ENCODE measurements around the gene FER.
"Not testable (repeated sequence)": the region's sequence is repeated elsewhere in the genome, so short reads cannot be mapped to it uniquely, and the experiment has no call there.

FER gene

GRCh38 chr5:108878756-108879155 lies 131.1 kb downstream of the FER start:
- H3K9me3 Mint-ChIP-seq = no peaks in the 10 kb centered on the region
- no peak overlapping the region for H3K4me3 Mint-ChIP-seq
- H3K27me3 Mint-ChIP-seq = no peaks in the 10 kb centered on the region
- peaks cover 7% of the 10 kb centered on the region for H3K36me3 Mint-ChIP-seq
- H3K4me1 Mint-ChIP-seq = no peaks in the 10 kb centered on the region
- H3K27ac Mint-ChIP-seq = no peak overlapping the region

- H3K4me1 Mint-ChIP-seq = no peaks in the 10 kb centered on the region
- no peaks in the 10 kb centered on the region for H3K27me3 Mint-ChIP-seq
- no peak overlapping the region for H3K27ac Mint-ChIP-seq
- H3K9me3 Mint-ChIP-seq = no peaks in the 10 kb centered on the region
- H3K4me3 Mint-ChIP-seq = no peak overlapping the region
- peaks cover 17% of the 10 kb centered on the region for H3K36me3 Mint-ChIP-seq
Measured at GRCh38 chr5:108881133-108881532, 133.4 kb downstream of the FER start.

GRCh38 chr5:108884736-108885135 lies 137.0 kb downstream of the FER start:
- no peak overlapping the region for H3K4me3 Mint-ChIP-seq
- no peaks in the 10 kb centered on the region for H3K9me3 Mint-ChIP-seq
- H3K27ac Mint-ChIP-seq = no peak overlapping the region
- H3K36me3 Mint-ChIP-seq = peaks cover 17% of the 10 kb centered on the region
- H3K27me3 Mint-ChIP-seq = no peaks in the 10 kb centered on the region
- no peaks in the 10 kb centered on the region for H3K4me1 Mint-ChIP-seq

- Mint-ChIP-seq H3K27me3 (no peaks in the 10 kb centered on the region), H3K36me3 (peaks cover 16% of the 10 kb centered on the region), H3K4me3 (no peak overlapping the region), H3K4me1 (peaks cover 3% of the 10 kb centered on the region), H3K9me3 (no peaks in the 10 kb centered on the region), H3K27ac (no peak overlapping the region)
Measured at GRCh38 chr5:108898257-108898656, 150.6 kb downstream of the FER start.

- Mint-ChIP-seq H3K27me3 (no peaks in the 10 kb centered on the region), H3K36me3 (peaks cover 12% of the 10 kb centered on the region), H3K4me1 (peaks cover 3% of the 10 kb centered on the region), H3K27ac (no peak overlapping the region), H3K4me3 (no peak overlapping the region), H3K9me3 (no peaks in the 10 kb centered on the region)
Measured at GRCh38 chr5:108898707-108899106, 151.0 kb downstream of the FER start.

- not testable (repeated sequence) for H3K4me1 Mint-ChIP-seq, H3K9me3 Mint-ChIP-seq, H3K4me3 Mint-ChIP-seq, H3K36me3 Mint-ChIP-seq, H3K27ac Mint-ChIP-seq, H3K27me3 Mint-ChIP-seq
Measured at GRCh38 chr5:108899244-108899643, 151.5 kb downstream of the FER start.

GRCh38 chr5:108900668-108901067 lies 153.0 kb downstream of the FER start:
- no peaks in the 10 kb centered on the region for H3K27me3 Mint-ChIP-seq
- H3K4me1 Mint-ChIP-seq = peaks cover 3% of the 10 kb centered on the region
- H3K36me3 Mint-ChIP-seq = peaks cover 7% of the 10 kb centered on the region
- no peak overlapping the region for H3K4me3 Mint-ChIP-seq
- no peak overlapping the region for H3K27ac Mint-ChIP-seq
- no peaks in the 10 kb centered on the region for H3K9me3 Mint-ChIP-seq

GRCh38 chr5:108905805-108906204 lies 158.1 kb downstream of the FER start:
- Mint-ChIP-seq H3K4me1 (no peaks in the 10 kb centered on the region), H3K27ac (no peak overlapping the region), H3K9me3 (no peaks in the 10 kb centered on the region), H3K36me3 (peaks cover 11% of the 10 kb centered on the region), H3K4me3 (no peak overlapping the region), H3K27me3 (no peaks in the 10 kb centered on the region)

GRCh38 chr5:108910627-108911026 lies 162.9 kb downstream of the FER start:
- Mint-ChIP-seq H3K4me1 (no peaks in the 10 kb centered on the region), H3K27me3 (no peaks in the 10 kb centered on the region), H3K36me3 (peaks cover 24% of the 10 kb centered on the region), H3K27ac (no peak overlapping the region), H3K9me3 (peaks cover 6% of the 10 kb centered on the region), H3K4me3 (no peak overlapping the region)

- Mint-ChIP-seq H3K27me3 (no peaks in the 10 kb centered on the region), H3K27ac (no peak overlapping the region), H3K4me1 (no peaks in the 10 kb centered on the region), H3K4me3 (no peak overlapping the region), H3K9me3 (peaks cover 6% of the 10 kb centered on the region), H3K36me3 (peaks cover 24% of the 10 kb centered on the region)
Measured at GRCh38 chr5:108911055-108911454, 163.4 kb downstream of the FER start.

- no peak overlapping the region for H3K27ac Mint-ChIP-seq
- no peaks in the 10 kb centered on the region for H3K9me3 Mint-ChIP-seq
- no peak overlapping the region for H3K4me3 Mint-ChIP-seq
- H3K27me3 Mint-ChIP-seq = no peaks in the 10 kb centered on the region
- peaks cover 5% of the 10 kb centered on the region for H3K36me3 Mint-ChIP-seq
- no peaks in the 10 kb centered on the region for H3K4me1 Mint-ChIP-seq
Measured at GRCh38 chr5:108917596-108917995, 169.9 kb downstream of the FER start.

- peaks cover 5% of the 10 kb centered on the region for H3K4me1 Mint-ChIP-seq
- H3K9me3 Mint-ChIP-seq = no peaks in the 10 kb centered on the region
- no peaks in the 10 kb centered on the region for H3K27me3 Mint-ChIP-seq
- H3K4me3 Mint-ChIP-seq = no peak overlapping the region
- no peak overlapping the region for H3K27ac Mint-ChIP-seq
- no peaks in the 10 kb centered on the region for H3K36me3 Mint-ChIP-seq
Measured at GRCh38 chr5:108919591-108920326, 172.1 kb downstream of the FER start.

GRCh38 chr5:108924457-108924961 lies 176.8 kb downstream of the FER start:
- no peak overlapping the region for H3K27ac Mint-ChIP-seq
- no peaks in the 10 kb centered on the region for H3K27me3 Mint-ChIP-seq

GRCh38 chr5:108925073-108925472 lies 177.4 kb downstream of the FER start:
- H3K4me3 Mint-ChIP-seq = no peak overlapping the region

More at GRCh38 chr5:108924457-108924961, 176.8 kb downstream of the FER start:
- Mint-ChIP-seq H3K36me3 (peaks cover 1% of the 10 kb centered on the region), H3K4me3 (peak overlapping the region; percentile 15), H3K4me1 (peaks cover 5% of the 10 kb centered on the region), H3K9me3 (no peaks in the 10 kb centered on the region)

GRCh38 chr5:108930107-108930506 lies 182.4 kb downstream of the FER start:
- no peaks in the 10 kb centered on the region for H3K9me3 Mint-ChIP-seq
- no peaks in the 10 kb centered on the region for H3K27me3 Mint-ChIP-seq
- no peaks in the 10 kb centered on the region for H3K4me1 Mint-ChIP-seq
- H3K4me3 Mint-ChIP-seq = no peak overlapping the region
- peaks cover 10% of the 10 kb centered on the region for H3K36me3 Mint-ChIP-seq
- no peak overlapping the region for H3K27ac Mint-ChIP-seq

More at GRCh38 chr5:108925073-108925472, 177.4 kb downstream of the FER start:
- peaks cover 5% of the 10 kb centered on the region for H3K4me1 Mint-ChIP-seq
- H3K27ac Mint-ChIP-seq = no peak overlapping the region
- peaks cover 1% of the 10 kb centered on the region for H3K36me3 Mint-ChIP-seq
- no peaks in the 10 kb centered on the region for H3K27me3 Mint-ChIP-seq
- no peaks in the 10 kb centered on the region for H3K9me3 Mint-ChIP-seq

- Mint-ChIP-seq H3K4me3 (no peak overlapping the region), H3K36me3 (peaks cover 13% of the 10 kb centered on the region), H3K4me1 (no peaks in the 10 kb centered on the region), H3K27ac (no peak overlapping the region), H3K9me3 (no peaks in the 10 kb centered on the region), H3K27me3 (no peaks in the 10 kb centered on the region)
Measured at GRCh38 chr5:108935611-108936010, 187.9 kb downstream of the FER start.

GRCh38 chr5:108937221-108937620 lies 189.5 kb downstream of the FER start:
- H3K27ac Mint-ChIP-seq = no peak overlapping the region
- H3K4me3 Mint-ChIP-seq = no peak overlapping the region
- peaks cover 11% of the 10 kb centered on the region for H3K36me3 Mint-ChIP-seq
- H3K4me1 Mint-ChIP-seq = no peaks in the 10 kb centered on the region
- no peaks in the 10 kb centered on the region for H3K9me3 Mint-ChIP-seq
- no peaks in the 10 kb centered on the region for H3K27me3 Mint-ChIP-seq

All from activated naive CD4-positive, alpha-beta T cell treated with anti-CD3 and anti-CD28 coated beads, Interleukin-2, amount 50 U/mL, for 24 hours (primary cell).